Adipocyte (in vitro differentiated cells): ENCODE measurements around the gene AGRN.
A peak's percentile ranks its signal among the peaks of the same experiment; 100 is the strongest.
"Not testable (repeated sequence)": the region's sequence is repeated elsewhere in the genome, so short reads cannot be mapped to it uniquely, and the experiment has no call there.

ENCODE experiments used
- DNase-seq: peaks from one replicate; pipeline ENCODE4 v3.0.0-alpha.2; 2015; ENCODE audit warnings: low read depth
- H3K27me3 ChIP-seq: replicated peaks from 2 replicates; pipeline ENCODE4 v1.7.0; 2013; ENCODE audit warnings: mild to moderate bottlenecking, low read length, moderate library complexity; ENCODE audit not compliant: control insufficient read depth, insufficient read depth
- H3K36me3 ChIP-seq: 2 replicates; pipeline ENCODE4 v1.7.0; 2013; ENCODE audit warnings: low read length, mild to moderate bottlenecking, moderate library complexity; ENCODE audit not compliant: control insufficient read depth, insufficient read depth, severe bottlenecking
- H3K4me1 ChIP-seq: 2 replicates; pipeline ENCODE4 v1.7.0; 2013; ENCODE audit warnings: mild to moderate bottlenecking, low read length, moderate library complexity; ENCODE audit not compliant: control insufficient read depth, insufficient read depth
- H3K4me3 ChIP-seq: 2 replicates; pipeline ENCODE4 v1.7.0; 2013; ENCODE audit warnings: mild to moderate bottlenecking, low read length, moderate library complexity
- H3K9ac ChIP-seq: 2 replicates; pipeline ENCODE4 v1.7.0; 2013; ENCODE audit warnings: mild to moderate bottlenecking, low read length, moderate library complexity
- H3K9me3 ChIP-seq: 2 replicates; pipeline ENCODE4 v1.7.0; 2013; ENCODE audit warnings: mild to moderate bottlenecking, low read length, moderate library complexity; ENCODE audit not compliant: control insufficient read depth

AGRN gene

DNA sequence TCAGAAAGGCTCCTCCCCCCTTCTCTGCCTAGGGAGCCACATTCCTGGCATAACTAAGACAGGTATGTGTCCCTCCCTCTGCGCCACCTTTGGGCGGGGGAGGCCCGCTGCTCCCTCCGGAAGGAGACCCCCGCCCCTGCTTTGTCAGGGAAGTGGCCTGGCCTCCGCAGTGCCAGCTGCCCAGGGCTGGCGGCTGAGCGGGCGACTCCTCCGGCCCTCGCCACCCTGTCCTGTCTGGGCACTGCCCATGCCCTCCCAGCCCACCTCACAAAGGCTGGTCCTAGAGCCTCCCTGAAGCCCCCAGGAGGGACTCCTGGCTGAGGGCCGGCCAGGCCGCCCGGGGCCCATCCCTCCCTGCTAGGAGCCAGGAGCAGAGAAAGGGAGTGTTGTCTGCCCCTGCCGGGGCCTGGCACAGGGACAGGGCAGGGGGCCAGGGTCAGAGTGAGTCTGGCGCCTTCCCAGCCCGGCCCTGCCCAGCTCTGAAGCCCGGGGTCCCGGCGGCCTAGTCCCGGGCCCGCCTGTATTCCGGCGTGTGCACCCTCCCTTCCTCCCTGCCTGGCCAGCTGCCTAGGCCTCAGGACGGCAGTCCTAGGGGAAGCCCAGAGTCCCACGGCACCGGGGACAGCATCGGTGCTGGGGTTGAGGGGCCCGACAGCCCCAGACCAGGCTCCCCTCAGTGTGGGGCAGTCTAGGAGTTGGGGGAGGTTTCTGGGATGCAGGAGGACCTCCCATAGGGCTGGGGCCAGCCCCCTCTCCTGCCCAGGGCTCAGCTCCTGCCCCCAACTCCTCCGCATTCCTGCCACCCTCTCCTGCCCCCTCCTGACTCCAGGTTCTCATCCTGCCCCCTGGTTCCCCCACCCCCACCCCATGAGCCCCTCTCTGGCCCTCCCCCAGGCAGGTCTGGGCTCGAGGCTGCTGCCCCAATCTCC, 5.1 kb downstream of the AGRN start:
- H3K36me3 ChIP-seq = no peaks in the 10 kb centered on the region
- H3K4me1 ChIP-seq = peaks cover 4% of the 10 kb centered on the region
- peaks cover 3% of the 10 kb centered on the region for H3K27me3 ChIP-seq
- no peak overlapping the region for H3K9ac ChIP-seq
- no peaks in the 10 kb centered on the region for H3K9me3 ChIP-seq
- H3K4me3 ChIP-seq = no peak overlapping the region
- DNase-seq = no peak

DNA sequence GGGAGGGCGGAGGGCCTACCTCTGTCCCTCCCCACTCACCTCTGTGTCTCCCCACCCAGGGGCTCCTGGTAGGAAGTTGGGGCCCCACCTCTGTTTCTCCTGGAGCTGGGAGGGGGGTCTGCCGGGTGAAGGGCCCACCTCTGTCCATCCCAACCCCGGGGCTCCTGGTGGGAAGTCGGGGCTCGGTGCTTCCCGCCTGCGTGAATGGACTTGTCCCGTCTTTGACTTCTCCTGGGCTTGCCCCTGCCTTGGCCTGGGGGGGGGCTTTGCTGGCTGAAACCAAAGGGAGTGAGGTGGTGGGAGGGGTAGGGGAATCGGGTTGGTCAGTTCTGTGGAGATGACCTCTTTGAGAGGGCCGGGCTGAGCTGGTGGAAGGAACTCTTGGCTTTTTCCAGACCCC, 5.8 kb downstream of the AGRN start:
- Histone ChIP-seq H3K36me3 (no peaks in the 10 kb centered on the region), H3K9me3 (no peaks in the 10 kb centered on the region), H3K4me1 (peaks cover 4% of the 10 kb centered on the region), H3K27me3 (peaks cover 3% of the 10 kb centered on the region), H3K4me3 (no peak overlapping the region), H3K9ac (no peak overlapping the region)
- DNase-seq = no peak

DNA sequence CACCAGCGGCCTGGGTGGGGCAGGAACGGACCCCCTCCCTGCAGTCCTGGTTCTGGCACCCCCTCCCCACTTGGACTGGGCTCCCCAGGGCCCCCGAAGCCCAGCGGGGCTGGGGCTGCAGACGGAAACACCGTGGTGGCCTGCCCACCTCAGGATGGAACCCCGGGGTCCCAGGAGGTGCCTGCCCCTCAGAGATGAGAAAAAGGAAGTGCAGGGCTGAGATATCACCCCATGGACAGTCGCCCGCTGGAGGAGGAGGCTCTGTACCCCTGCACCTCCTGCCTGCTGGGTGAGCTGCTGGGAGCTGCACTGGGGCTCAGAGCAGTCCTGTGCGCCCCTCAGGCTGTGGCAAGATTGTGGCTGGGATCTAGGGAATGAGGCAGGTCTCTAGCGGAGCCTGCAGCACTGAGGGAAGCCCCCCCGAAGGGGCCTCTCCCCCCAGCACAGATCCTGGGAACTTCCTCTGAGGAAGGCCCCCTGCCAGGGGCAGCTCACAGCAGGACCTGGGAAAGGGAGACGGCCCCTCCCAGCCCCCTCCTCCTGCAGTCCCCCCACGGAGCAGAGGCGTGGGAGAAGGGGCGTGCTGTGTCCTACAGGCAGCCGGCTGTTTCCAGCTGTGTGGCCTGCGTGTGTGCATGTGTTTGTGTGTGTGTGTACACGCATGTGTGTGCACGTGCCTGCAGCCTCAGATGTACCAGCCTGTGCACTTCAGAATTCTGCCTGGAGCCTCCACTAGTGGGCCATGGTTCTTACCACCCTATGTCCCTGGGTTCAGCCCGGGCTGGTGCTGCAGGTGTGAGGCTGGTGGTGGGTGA, 6.9 kb downstream of the AGRN start:
- peaks cover 3% of the 10 kb centered on the region for H3K27me3 ChIP-seq
- no peaks in the 10 kb centered on the region for H3K4me1 ChIP-seq
- H3K36me3 ChIP-seq = no peaks in the 10 kb centered on the region
- no peak overlapping the region for H3K4me3 ChIP-seq
- DNase-seq = no peak
- H3K9me3 ChIP-seq = no peaks in the 10 kb centered on the region
- H3K9ac ChIP-seq = no peak overlapping the region

DNA sequence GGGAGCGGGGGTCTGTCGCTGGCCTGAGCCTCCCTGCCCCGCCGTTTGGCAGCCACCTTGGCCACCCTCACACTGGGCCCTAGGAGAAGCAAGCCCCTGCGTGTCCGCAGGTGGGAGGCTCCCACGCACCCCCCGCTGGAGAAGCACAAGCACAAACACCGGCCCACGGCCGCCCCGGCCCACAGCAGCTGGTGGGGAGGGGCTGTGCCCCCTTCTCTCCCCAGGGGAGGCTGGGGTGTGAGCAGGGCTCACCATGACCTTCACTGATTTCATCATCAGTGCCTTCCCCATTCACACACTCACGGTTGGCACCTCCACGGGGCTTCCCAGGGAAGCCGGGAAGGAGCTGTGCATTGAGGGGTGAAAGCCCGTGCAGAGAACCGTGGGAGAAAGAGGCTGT, 7.9 kb downstream of the AGRN start:
- Histone ChIP-seq H3K27me3 (peaks cover 10% of the 10 kb centered on the region), H3K36me3 (no peaks in the 10 kb centered on the region), H3K9ac (no peak overlapping the region), H3K9me3 (no peaks in the 10 kb centered on the region), H3K4me1 (no peaks in the 10 kb centered on the region), H3K4me3 (no peak overlapping the region)
- DNase-seq = no peak

DNA sequence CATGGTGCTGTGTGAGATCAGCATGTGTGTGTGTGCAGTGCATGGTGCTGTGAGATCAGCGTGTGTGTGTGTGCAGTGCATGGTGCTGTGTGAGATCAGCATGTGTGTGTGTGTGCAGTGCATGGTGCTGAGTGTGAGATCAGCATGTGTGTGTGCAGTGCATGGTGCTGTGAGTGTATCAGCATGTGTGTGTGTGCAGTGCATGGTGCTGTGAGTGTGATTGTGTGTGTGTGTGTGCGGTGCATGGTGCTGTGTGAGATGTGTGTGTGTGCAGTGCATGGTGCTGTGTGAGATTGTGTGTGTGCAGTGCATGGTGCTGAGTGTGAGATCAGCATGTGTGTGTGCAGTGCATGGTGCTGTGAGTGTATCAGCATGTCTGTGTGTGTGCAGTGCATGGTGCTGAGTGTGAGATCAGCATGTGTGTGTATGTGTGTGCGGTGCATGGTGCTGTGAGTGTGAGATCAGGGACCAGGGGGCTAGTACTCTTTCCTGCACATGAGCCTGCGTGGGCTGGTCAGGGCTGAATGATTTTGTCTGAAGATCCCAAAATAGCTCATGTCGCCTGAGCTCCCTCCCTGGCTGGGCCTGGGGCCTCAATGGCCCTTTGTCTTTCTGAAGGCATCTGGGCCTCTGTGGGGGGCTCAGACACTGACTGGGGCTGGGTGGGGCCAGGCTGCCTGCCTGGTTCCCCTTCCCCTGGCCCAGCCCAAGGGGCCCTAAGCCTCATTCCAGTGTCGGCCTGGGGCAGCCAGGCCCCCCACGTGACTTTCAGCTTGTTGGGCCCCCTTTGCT, 11.1 kb downstream of the AGRN start:
- not testable (repeated sequence) for H3K9ac ChIP-seq, H3K4me3 ChIP-seq, H3K36me3 ChIP-seq, H3K4me1 ChIP-seq, H3K9me3 ChIP-seq, DNase-seq
- H3K27me3 ChIP-seq = peaks cover 14% of the 10 kb centered on the region

DNA sequence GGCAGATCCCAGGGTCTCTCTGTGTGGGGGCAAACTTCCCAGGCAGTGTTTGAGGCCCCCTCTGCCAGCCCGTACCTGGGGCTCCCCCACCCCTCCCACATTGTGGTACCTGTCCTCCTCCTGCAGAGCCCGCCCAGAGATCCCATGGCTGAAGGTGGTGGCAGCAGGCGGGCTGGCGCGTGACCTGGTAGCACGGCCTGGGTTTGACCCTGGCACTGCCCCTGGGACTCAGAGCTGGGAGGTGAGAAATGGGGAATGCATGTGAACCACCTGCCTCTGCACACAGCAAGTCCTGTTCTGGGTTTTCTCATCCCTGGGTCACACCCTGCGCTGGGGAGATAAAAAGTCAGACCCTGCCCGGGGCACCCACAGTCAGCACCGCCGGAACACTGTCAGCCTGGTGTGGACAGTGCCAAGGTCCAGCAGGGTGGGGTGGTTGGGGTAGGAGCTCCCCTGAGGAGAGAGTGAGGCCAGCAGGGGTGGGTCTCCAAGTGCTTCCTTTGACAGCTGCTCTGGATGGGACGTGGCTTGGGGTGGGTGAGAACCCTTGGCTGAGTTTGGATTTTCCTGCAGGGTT, 11.8 kb downstream of the AGRN start:
- no peak overlapping the region for H3K4me3 ChIP-seq
- no peaks in the 10 kb centered on the region for H3K36me3 ChIP-seq
- H3K9me3 ChIP-seq = no peaks in the 10 kb centered on the region
- DNase-seq = no peak
- no peaks in the 10 kb centered on the region for H3K4me1 ChIP-seq
- no peak overlapping the region for H3K9ac ChIP-seq
- H3K27me3 ChIP-seq = peaks cover 17% of the 10 kb centered on the region

DNA sequence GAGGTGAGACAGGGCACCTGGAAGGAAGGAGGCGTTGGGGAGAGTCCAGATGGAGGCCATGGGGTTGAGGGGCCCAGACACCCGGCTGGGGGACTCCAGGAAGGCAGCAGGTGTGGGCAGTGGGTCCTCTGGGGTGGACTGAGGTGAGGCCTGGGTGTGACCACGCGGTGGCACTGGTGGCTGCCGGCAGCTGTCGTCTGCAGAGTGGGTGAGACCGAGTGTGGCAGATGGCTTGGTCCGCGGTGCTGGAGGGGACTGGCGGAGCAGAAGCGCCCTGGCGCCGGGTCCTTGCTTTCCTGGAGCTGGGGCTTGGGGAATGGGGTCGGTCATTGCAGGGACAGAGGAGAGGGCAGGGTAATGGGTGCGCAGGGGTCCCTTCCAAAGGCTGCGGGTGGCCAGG, 12.5 kb downstream of the AGRN start:
- Histone ChIP-seq H3K27me3 (peaks cover 20% of the 10 kb centered on the region), H3K4me3 (no peak overlapping the region), H3K9ac (no peak overlapping the region), H3K36me3 (no peaks in the 10 kb centered on the region), H3K9me3 (no peaks in the 10 kb centered on the region), H3K4me1 (no peaks in the 10 kb centered on the region)
- no peak for DNase-seq

DNA sequence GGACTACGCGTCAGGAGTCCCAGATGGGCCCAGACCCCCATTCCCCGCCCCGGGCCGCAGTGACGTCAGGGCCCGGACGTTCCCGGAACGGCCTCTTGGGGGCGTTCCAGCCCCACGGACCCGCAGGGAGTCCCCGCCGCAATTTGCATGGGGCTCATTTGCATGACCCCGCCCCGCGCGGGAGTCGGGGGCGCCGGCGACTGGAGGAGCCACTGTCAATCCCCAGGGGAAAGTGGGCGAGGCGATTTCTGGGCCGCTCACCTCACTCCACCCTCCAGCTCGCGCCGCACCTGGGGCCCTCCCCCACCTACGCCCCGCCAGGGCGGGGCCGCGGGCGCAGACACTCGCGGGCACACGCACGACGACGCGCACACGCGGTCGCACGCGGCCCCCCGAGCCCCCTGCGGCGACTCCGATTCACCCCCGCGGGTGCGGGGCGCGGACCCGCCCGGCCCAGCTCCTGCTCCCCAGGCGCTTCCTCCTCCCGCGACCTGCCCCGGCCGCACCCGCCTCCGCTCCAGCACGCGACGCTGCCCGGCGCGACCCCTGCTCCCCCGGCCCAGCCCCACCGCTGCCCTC, 13.2 kb downstream of the AGRN start:
- peak; percentile 91 for DNase-seq
- Histone ChIP-seq H3K9ac (no peak overlapping the region), H3K36me3 (no peaks in the 10 kb centered on the region), H3K4me1 (no peaks in the 10 kb centered on the region), H3K4me3 (peak overlapping the region; percentile 37), H3K9me3 (no peaks in the 10 kb centered on the region), H3K27me3 (peaks cover 24% of the 10 kb centered on the region)

DNA sequence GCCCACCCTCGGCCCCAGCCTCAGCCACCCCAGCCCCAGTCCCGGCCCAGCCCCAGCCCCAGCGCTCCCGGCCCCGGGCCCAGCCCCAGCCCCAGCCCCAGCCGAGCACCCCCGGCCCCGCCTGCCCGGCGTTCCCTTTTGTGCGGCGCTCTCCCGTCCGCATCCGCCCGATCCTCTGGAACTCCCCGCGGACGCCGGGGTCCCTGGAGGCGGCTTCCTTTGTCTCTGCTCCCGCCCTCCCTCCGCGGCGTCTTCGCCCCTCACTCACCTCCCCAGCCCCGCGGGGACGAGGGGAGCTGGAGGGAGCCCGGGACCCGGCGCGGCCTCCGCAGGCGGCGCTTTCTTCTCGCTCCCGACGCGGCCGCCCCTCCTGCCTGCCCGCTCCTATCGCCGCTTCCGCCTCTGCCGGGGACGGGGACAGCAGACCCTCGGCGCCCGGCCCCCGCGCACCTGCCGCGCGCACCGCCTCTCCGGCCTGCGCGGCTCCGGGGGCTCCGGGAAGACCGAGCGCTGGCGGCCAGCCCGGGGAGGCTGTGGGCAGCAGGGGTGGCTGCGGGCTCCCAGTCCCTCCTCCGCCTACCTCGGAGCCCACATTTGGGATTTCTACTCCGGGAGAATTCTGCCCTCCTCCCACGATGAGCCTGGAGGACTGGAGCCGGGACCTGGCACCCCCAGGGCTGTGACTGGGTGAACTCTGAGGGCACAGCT, 14.0 kb downstream of the AGRN start:
- H3K27me3 ChIP-seq = peaks cover 31% of the 10 kb centered on the region
- no peak overlapping the region for H3K9ac ChIP-seq
- peak; percentile 42 for DNase-seq
- H3K4me1 ChIP-seq = no peaks in the 10 kb centered on the region
- H3K4me3 ChIP-seq = no peak overlapping the region
- no peaks in the 10 kb centered on the region for H3K36me3 ChIP-seq
- no peaks in the 10 kb centered on the region for H3K9me3 ChIP-seq

DNA sequence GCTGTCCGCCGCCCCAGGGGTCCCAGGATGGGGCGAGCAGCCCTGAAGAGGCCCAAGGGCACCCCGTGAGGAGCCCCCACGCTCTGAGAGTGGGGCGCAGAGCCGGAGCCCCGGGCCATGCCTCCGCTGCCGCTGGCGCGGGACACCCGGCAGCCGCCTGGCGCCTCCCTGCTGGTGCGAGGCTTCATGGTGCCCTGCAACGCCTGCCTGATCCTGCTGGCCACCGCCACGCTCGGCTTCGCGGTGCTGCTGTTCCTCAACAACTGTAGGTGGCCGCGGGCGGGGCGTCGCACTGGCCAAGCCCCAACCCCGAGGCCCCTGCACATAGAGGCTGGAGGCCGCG, 14.5 kb downstream of the AGRN start:
- Histone ChIP-seq H3K4me1 (no peaks in the 10 kb centered on the region), H3K9me3 (no peaks in the 10 kb centered on the region), H3K4me3 (no peak overlapping the region), H3K27me3 (peaks cover 37% of the 10 kb centered on the region), H3K9ac (no peak overlapping the region), H3K36me3 (no peaks in the 10 kb centered on the region)
- no peak for DNase-seq
